PC-9 (cell line): ENCODE measurements around the gene TRIO. TPM values are rescaled to one million over a fixed set of nuclear protein-coding genes. Genes with fewer than 3 reads are reported as not detected.
A peak's percentile ranks its signal among the peaks of the same experiment; 100 is the strongest.

Experiments
- BruUV-seq: library from RNA; stranded (reverse); fragments of 400-500 nt; replicated peaks from 2 replicates; lab custom pipeline; 2021; lab: Mats Ljungman, UMichigan
- CTCF ChIA-PET: fragments of 300-600 bp; sonication (Branson Sonifier 250); formaldehyde crosslinking; loops from one replicate; lab custom pipeline; 2022; ENCODE audit warnings: antibody characterized with exemption; lab: Charles Lee
- POLR2A ChIA-PET: fragments of 300-600 bp; sonication (Branson Sonifier 250); formaldehyde crosslinking; loops from one replicate; lab custom pipeline; 2022; ENCODE audit warnings: antibody characterized with exemption; ENCODE audit not compliant: unreplicated experiment; lab: Charles Lee
- DNase-seq, 2 experiments: peaks; one replicate each; pipeline versions ENCODE4 v3.0.0 to v3.0.0-alpha.2; 2015 to 2022; ENCODE audit warnings: mixed read lengths in 1 of 2
- H2AFZ ChIP-seq: fragments of 200-600 bp; sonication (generic); 2 replicates; pipeline ENCODE4 v1.8.1; 2017; ENCODE audit warnings: antibody characterized with exemption
- H3F3A ChIP-seq: fragments of 200-600 bp; sonication (generic); 2 replicates; pipeline ENCODE4 v1.8.1; 2017; ENCODE audit warnings: antibody characterized with exemption, mild to moderate bottlenecking, low read depth; ENCODE audit not compliant: insufficient read depth
- H3K27ac ChIP-seq: fragments of 200-600 bp; sonication (generic); 2 replicates; pipeline ENCODE4 v1.6.1; 2016; ENCODE audit warnings: mixed run types
- H3K27me3 ChIP-seq: fragments of 200-600 bp; sonication (generic); 2 replicates; pipeline ENCODE4 v1.6.1; 2016; ENCODE audit warnings: low read depth, mixed run types; ENCODE audit not compliant: insufficient read depth
- H3K36me3 ChIP-seq: fragments of 200-600 bp; sonication (generic); 2 replicates; pipeline ENCODE4 v1.6.1; 2016; ENCODE audit warnings: low read depth, mixed run types
- H3K4me1 ChIP-seq: fragments of 200-600 bp; sonication (generic); replicated peaks from 2 replicates; pipeline ENCODE4 v1.6.1; 2016; ENCODE audit warnings: mixed run types; ENCODE audit not compliant: insufficient read depth
- H3K4me2 ChIP-seq: fragments of 200-600 bp; sonication (generic); 2 replicates; pipeline ENCODE4 v1.6.1; 2017; ENCODE audit warnings: mixed run types
- H3K4me3 ChIP-seq: fragments of 200-600 bp; sonication (generic); 2 replicates; pipeline ENCODE4 v1.6.1; 2016; ENCODE audit warnings: mixed run types
- H3K79me2 ChIP-seq: fragments of 200-600 bp; sonication (generic); 2 replicates; pipeline ENCODE4 v1.6.1; 2017; ENCODE audit warnings: low read depth, mixed run types
- H3K9me2 ChIP-seq: fragments of 200-600 bp; sonication (generic); 2 replicates; pipeline ENCODE4 v1.8.1; 2017; ENCODE audit warnings: mild to moderate bottlenecking; ENCODE audit not compliant: insufficient read depth
- H3K9me3 ChIP-seq: fragments of 200-600 bp; sonication (generic); 2 replicates; pipeline ENCODE4 v1.8.1; 2016; ENCODE audit warnings: low read depth; ENCODE audit not compliant: insufficient read depth
- H4K20me1 ChIP-seq: fragments of 200-600 bp; sonication (generic); 2 replicates; pipeline ENCODE4 v1.8.1; 2017; ENCODE audit not compliant: insufficient read depth
- CTCF ChIP-seq: fragments of 200-600 bp; sonication (generic); conservative IDR thresholded peaks from 2 replicates; pipeline ENCODE4 v1.6.1; 2017; ENCODE audit warnings: mixed run types, antibody characterized with exemption, mild to moderate bottlenecking, moderate library complexity
- EZH2 ChIP-seq: fragments of 200-600 bp; sonication (generic); IDR thresholded peaks from 2 replicates; pipeline ENCODE4 v1.8.0; 2017; ENCODE audit warnings: antibody characterized with exemption, low read depth
- intact Hi-C: fragments of 100-400 bp; cut with micrococcal nuclease; formaldehyde crosslinking; loops from one replicate; pipeline ENCODE4 v1.10.0; 2022; ENCODE audit not compliant: unreplicated experiment
- total RNA-seq: library from RNA; stranded (reverse); gene quantifications from 2 replicates; pipeline ENCODE4 v1.2.3, GENCODE V29; 2021

TRIO gene
- total RNA-seq, 1 experiment from 2014 or later, result 596 TPM

GRCh38 chr5:14166437-14166836 is 23.3 kb downstream of the TRIO start:
- no peak overlapping the region for H3K4me3 ChIP-seq
- H3K27ac ChIP-seq, result peak overlapping the region; percentile 63; the same call in 1 of the 2 replicates
- 0 out of 2 replicates have a peak overlapping the region, but pooled peaks have one; percentile 8 for H3K4me2 ChIP-seq
- H2AFZ ChIP-seq, result no peak overlapping the region
- intact Hi-C loops, result no loop called here
- H3K4me1 ChIP-seq, result peaks cover 54% of the 10 kb centered on the region
- peaks cover 12% of the 10 kb centered on the region for H3K36me3 ChIP-seq
- peaks cover 12% of the 10 kb centered on the region for H3K9me3 ChIP-seq
- no peaks in the 10 kb centered on the region for H3K9me2 ChIP-seq
- BruUV-seq, result TSS peak; percentile 12
- POLR2A ChIA-PET, result interaction anchor here (0.7 kb wide), 1 partner anchor 75 kb away, joined by 4 read pairs; no protein-coding TSS in a partner anchor
- CTCF ChIA-PET, result interaction anchor here (1.2 kb wide), 1 partner anchor 104 kb away, joined by 6 read pairs; no protein-coding TSS in a partner anchor
- H3K79me2 ChIP-seq, result peaks cover 100% of the 10 kb centered on the region
- H4K20me1 ChIP-seq, result peaks cover 3% of the 10 kb centered on the region; the same call in 1 of the 2 replicates
- no peak for DNase-seq
- no peaks in the 10 kb centered on the region for H3K27me3 ChIP-seq
- H3F3A ChIP-seq, result peaks cover 48% of the 10 kb centered on the region
- TF ChIP-seq EZH2 (no peak), CTCF (no peak)

- intact Hi-C loops, result no loop called here
- Histone ChIP-seq H3K27me3 (no peaks in the 10 kb centered on the region), H4K20me1 (peaks cover 6% of the 10 kb centered on the region), H3K79me2 (peaks cover 100% of the 10 kb centered on the region), H3F3A (peaks cover 43% of the 10 kb centered on the region), H3K4me3 (no peak overlapping the region), H3K4me1 (peaks cover 54% of the 10 kb centered on the region), H2AFZ (no peak overlapping the region), H3K27ac (no peak overlapping the region), H3K9me3 (peaks cover 12% of the 10 kb centered on the region), H3K4me2 (no peak overlapping the region), H3K36me3 (peaks cover 12% of the 10 kb centered on the region), H3K9me2 (no peaks in the 10 kb centered on the region)
- no peak for TF ChIP-seq EZH2
- no peak for TF ChIP-seq CTCF
- no TSS peak for BruUV-seq
- ChIA-PET POLR2A (interaction anchor here (0.7 to 0.9 kb wide), 2 partner anchors 18 to 103 kb away, joined by 4 read pairs; no protein-coding TSS in a partner anchor), CTCF (interaction anchor here (0.6 kb wide), 1 partner anchor 135 kb away, joined by 3 read pairs; no protein-coding TSS in a partner anchor)
- peak in 1 of 2 experiments; percentile 31 for DNase-seq
These were observed 24.2 kb downstream of the TRIO start for GRCh38 chr5:14167211-14167845.

GRCh38 chr5:14168144-14168792 is 25.1 kb downstream of the TRIO start:
- Histone ChIP-seq H4K20me1 (peaks cover 7% of the 10 kb centered on the region), H3K9me2 (no peaks in the 10 kb centered on the region), H3K4me1 (peaks cover 56% of the 10 kb centered on the region), H3K27ac (no peak overlapping the region; the same call in 1 of the 2 replicates), H3K4me2 (no peak overlapping the region), H3K9me3 (peaks cover 12% of the 10 kb centered on the region), H2AFZ (no peak overlapping the region), H3F3A (peaks cover 40% of the 10 kb centered on the region), H3K79me2 (peaks cover 99% of the 10 kb centered on the region), H3K36me3 (peaks cover 11% of the 10 kb centered on the region), H3K4me3 (no peak overlapping the region), H3K27me3 (no peaks in the 10 kb centered on the region)
- TF ChIP-seq EZH2 (no peak), CTCF (no peak)
- ChIA-PET CTCF (no interaction called here), POLR2A (interaction anchor here (0.6 to 0.9 kb wide), 3 partner anchors 14 to 102 kb away, joined by 3 to 4 read pairs (median 4); no protein-coding TSS in a partner anchor)
- peak in 1 of 2 experiments; percentile 33 for DNase-seq
- intact Hi-C loops, result no loop called here
- BruUV-seq, result no TSS peak
